Hepatocyte (in vitro differentiated cells): ENCODE results near the gene MED4. TPM values are rescaled to one million over a fixed set of nuclear protein-coding genes. Genes with fewer than 3 reads are reported as not detected.
"Not testable (repeated sequence)": the region's sequence is repeated elsewhere in the genome, so short reads cannot be mapped to it uniquely, and the experiment has no call there.

Experiments used
- DNase-seq: peaks from one replicate; pipeline ENCODE4 v3.0.0-alpha.2; 2016; ENCODE audit warnings: low spot score
- H2AFZ ChIP-seq: fragments of 200-600 bp; sonication (generic); 2 replicates; pipeline ENCODE4 v1.6.0; 2016; ENCODE audit warnings: antibody characterized with exemption, mild to moderate bottlenecking
- H3K27ac ChIP-seq: fragments of 200-600 bp; sonication (generic); 2 replicates; pipeline ENCODE4 v1.5.1; 2016; ENCODE audit warnings: mild to moderate bottlenecking
- H3K27me3 ChIP-seq: fragments of 200-600 bp; sonication (generic); 2 replicates; pipeline ENCODE4 v1.6.1; 2016
- H3K36me3 ChIP-seq: fragments of 200-600 bp; sonication (generic); replicated peaks from 2 replicates; pipeline ENCODE4 v1.5.1; 2016; ENCODE audit warnings: low read depth; ENCODE audit not compliant: insufficient read depth
- H3K4me1 ChIP-seq: fragments of 200-600 bp; sonication (generic); 2 replicates; pipeline ENCODE4 v1.5.1; 2016; ENCODE audit warnings: mild to moderate bottlenecking, moderate library complexity; ENCODE audit not compliant: insufficient read depth
- H3K4me2 ChIP-seq: fragments of 200-600 bp; sonication (generic); 2 replicates; pipeline ENCODE4 v1.6.0; 2016
- H3K4me3 ChIP-seq: fragments of 200-600 bp; sonication (generic); 2 replicates; pipeline ENCODE4 v1.5.1; 2016; ENCODE audit warnings: mild to moderate bottlenecking
- H3K79me2 ChIP-seq: fragments of 200-600 bp; sonication (generic); 2 replicates; pipeline ENCODE4 v1.6.0; 2017; ENCODE audit warnings: mild to moderate bottlenecking
- H3K9me2 ChIP-seq: fragments of 200-600 bp; sonication (generic); replicated peaks from 2 replicates; pipeline ENCODE4 v1.6.0; 2017; ENCODE audit warnings: mild to moderate bottlenecking; ENCODE audit not compliant: insufficient read depth
- H3K9me3 ChIP-seq: fragments of 200-600 bp; sonication (generic); 2 replicates; pipeline ENCODE4 v1.5.1; 2016; ENCODE audit warnings: low read depth, mild to moderate bottlenecking
- H4K20me1 ChIP-seq: fragments of 200-600 bp; sonication (generic); 2 replicates; pipeline ENCODE4 v1.6.0; 2016; ENCODE audit warnings: mild to moderate bottlenecking; ENCODE audit not compliant: insufficient read depth, poor library complexity, severe bottlenecking
- CTCF ChIP-seq: fragments of 200-600 bp; sonication (generic); IDR thresholded peaks from 2 replicates; pipeline ENCODE4 v1.5.1; 2016; ENCODE audit warnings: antibody characterized with exemption, mild to moderate bottlenecking; ENCODE audit not compliant: poor library complexity
- EZH2 ChIP-seq: fragments of 200-600 bp; sonication (generic); IDR thresholded peaks from 2 replicates; pipeline ENCODE4 v1.6.1; 2016; ENCODE audit warnings: antibody characterized with exemption, mild to moderate bottlenecking, borderline replicate concordance
- EZH2phosphoT487 ChIP-seq: fragments of 200-600 bp; sonication (generic); IDR thresholded peaks from one replicate; pipeline ENCODE4 v1.6.1; 2018; ENCODE audit warnings: antibody characterized with exemption, mild to moderate bottlenecking, low read depth, moderate library complexity; ENCODE audit not compliant: unreplicated experiment, severe bottlenecking
- WGBS: methylation state at CpG from one replicate; pipeline ENCODE4 v1.1.6; 2016; ENCODE audit warnings: low lambda C conversion rate; ENCODE audit errors: missing lambda C conversion rate; 5-methylcytosine and 5-hydroxymethylcytosine counted together
- polyA plus RNA-seq: library from polyadenylated mRNA; unstranded; fragments of >200 nt; fragmentation: Nextera tagmentation; extraction: Ambion mirVana; gene quantifications from 2 replicates; pipeline ENCODE4 v1.2.1, GENCODE V29; 2016
- total RNA-seq: library from RNA; depleted of rRNA; stranded (reverse); fragments of >200 nt; gene quantifications from 2 replicates; pipeline ENCODE4 v1.2.3, GENCODE V29; 2014

The MED4 gene
- total and polyA plus RNA-seq, 2 experiments from 2014 or later = 37.4 to 63.4 TPM

- Histone ChIP-seq H4K20me1 (no peaks in the 10 kb centered on the region), H2AFZ (no peak overlapping the region), H3K9me2 (no peaks in the 10 kb centered on the region), H3K4me2 (no peak overlapping the region), H3K27me3 (no peaks in the 10 kb centered on the region), H3K79me2 (no peaks in the 10 kb centered on the region), H3K27ac (no peak overlapping the region), H3K4me1 (no peaks in the 10 kb centered on the region), H3K9me3 (peaks cover 42% of the 10 kb centered on the region), H3K36me3 (peaks cover 26% of the 10 kb centered on the region), H3K4me3 (no peak overlapping the region)
- no peak for TF ChIP-seq EZH2phosphoT487
- TF ChIP-seq CTCF = no peak
- no peak for TF ChIP-seq EZH2
- DNase-seq = no peak
- 94% methylated on average over 1 of the region's 1 CpG for WGBS
Measured at GRCh38 chr13:48069573-48069972, 25.3 kb downstream of the MED4 start.

- Histone ChIP-seq H3K4me2 (no peak overlapping the region), H3K36me3 (peaks cover 26% of the 10 kb centered on the region), H3K27me3 (no peaks in the 10 kb centered on the region), H3K79me2 (no peaks in the 10 kb centered on the region), H3K4me3 (no peak overlapping the region), H4K20me1 (no peaks in the 10 kb centered on the region), H3K27ac (no peak overlapping the region), H3K9me3 (peaks cover 42% of the 10 kb centered on the region), H3K4me1 (no peaks in the 10 kb centered on the region), H3K9me2 (no peaks in the 10 kb centered on the region), H2AFZ (no peak overlapping the region)
- 99% methylated on average over 2 of the region's 2 CpGs for WGBS
- no peak for DNase-seq
- TF ChIP-seq EZH2 (no peak), CTCF (no peak), EZH2phosphoT487 (no peak)
Measured at GRCh38 chr13:48068952-48069351, 26.0 kb downstream of the MED4 start.

- H3K9me3 ChIP-seq = peaks cover 42% of the 10 kb centered on the region
- H3K4me2 ChIP-seq = no peak overlapping the region
- H2AFZ ChIP-seq = no peak overlapping the region
- no peaks in the 10 kb centered on the region for H3K4me1 ChIP-seq
- no peaks in the 10 kb centered on the region for H4K20me1 ChIP-seq
- no peaks in the 10 kb centered on the region for H3K9me2 ChIP-seq
- TF ChIP-seq CTCF = no peak
- H3K36me3 ChIP-seq = peaks cover 20% of the 10 kb centered on the region
- DNase-seq = no peak
- H3K4me3 ChIP-seq = peak overlapping the region; percentile 23
- no peak overlapping the region for H3K27ac ChIP-seq
- no peaks in the 10 kb centered on the region for H3K27me3 ChIP-seq
- H3K79me2 ChIP-seq = no peaks in the 10 kb centered on the region
Measured at GRCh38 chr13:48068036-48068435, 26.9 kb downstream of the MED4 start.

- no peak for TF ChIP-seq EZH2
- no peak for TF ChIP-seq EZH2phosphoT487
- TF ChIP-seq CTCF = no peak
- 100% methylated on average over 3 of the region's 3 CpGs for WGBS
Measured at GRCh38 chr13:48066310-48066989, 28.5 kb downstream of the MED4 start.

GRCh38 chr13:48059951-48060350, 35.0 kb downstream of the MED4 start:
- not testable (repeated sequence) for H3K9me2 ChIP-seq, H3K79me2 ChIP-seq, H3K9me3 ChIP-seq, H3K27ac ChIP-seq, H3K36me3 ChIP-seq, H3K27me3 ChIP-seq, H3K4me2 ChIP-seq, H2AFZ ChIP-seq, DNase-seq, H4K20me1 ChIP-seq, H3K4me1 ChIP-seq, H3K4me3 ChIP-seq
- 63% methylated on average over 5 of the region's 5 CpGs for WGBS

More at GRCh38 chr13:48066310-48066989, 28.5 kb downstream of the MED4 start:
- H3K36me3 ChIP-seq = peaks cover 20% of the 10 kb centered on the region
- no peaks in the 10 kb centered on the region for H4K20me1 ChIP-seq
- no peaks in the 10 kb centered on the region for H3K27me3 ChIP-seq
- peaks cover 39% of the 10 kb centered on the region for H3K9me3 ChIP-seq
- H3K4me2 ChIP-seq = no peak overlapping the region
- no peak overlapping the region for H3K27ac ChIP-seq
- no peak overlapping the region for H2AFZ ChIP-seq
- H3K79me2 ChIP-seq = no peaks in the 10 kb centered on the region
- no peaks in the 10 kb centered on the region for H3K9me2 ChIP-seq
- H3K4me3 ChIP-seq = no peak overlapping the region
- H3K4me1 ChIP-seq = no peaks in the 10 kb centered on the region
- no peak for DNase-seq
